Peyer's patch (tissue), 4 donors: ENCODE measurements around the gene SOX6.

Experiments
- POLR2A ChIP-seq, 2 donors: fragments of 450-650 bp; IDR thresholded peaks; one replicate each; pipeline ENCODE4 v1.5.1; 2017; ENCODE audit warnings: antibody characterized with exemption in 2 of 2, mild to moderate bottlenecking in 2 of 2, moderate library complexity in 2 of 2
- TF ChIP-seq, protein P1 (sequence below), 6 experiments: fragments of 450-650 bp in 4 of 6; fragments of 200-600 bp in 2 of 6; sonication (generic) in 1 of 6; IDR thresholded peaks; one replicate each; pipeline ENCODE4 v1.5.1; 2017 to 2019; ENCODE audit warnings: antibody characterized with exemption in 6 of 6, mild to moderate bottlenecking in 3 of 6, moderate library complexity in 1 of 6

DNA sequence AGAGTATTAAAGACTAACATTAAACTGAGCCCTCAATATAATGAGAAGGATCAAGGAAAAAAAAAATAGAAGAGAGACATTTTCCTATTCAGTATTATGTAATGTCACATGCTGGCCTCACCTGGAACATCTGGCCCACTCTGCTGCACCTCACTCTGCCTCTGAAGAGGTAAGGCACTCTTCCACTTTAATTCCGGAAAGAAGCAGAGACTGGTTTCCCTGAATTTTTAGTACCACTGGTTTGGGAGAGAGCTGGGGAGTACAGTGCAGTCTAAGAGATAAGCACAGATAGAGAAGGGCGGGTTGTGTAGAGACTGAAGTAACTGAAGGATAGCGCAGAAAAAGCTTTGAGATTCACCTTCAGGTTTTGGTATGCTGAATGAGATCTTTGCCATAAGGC, 178.7 kb downstream of the SOX6 start:
- TF ChIP-seq, protein P1, sequence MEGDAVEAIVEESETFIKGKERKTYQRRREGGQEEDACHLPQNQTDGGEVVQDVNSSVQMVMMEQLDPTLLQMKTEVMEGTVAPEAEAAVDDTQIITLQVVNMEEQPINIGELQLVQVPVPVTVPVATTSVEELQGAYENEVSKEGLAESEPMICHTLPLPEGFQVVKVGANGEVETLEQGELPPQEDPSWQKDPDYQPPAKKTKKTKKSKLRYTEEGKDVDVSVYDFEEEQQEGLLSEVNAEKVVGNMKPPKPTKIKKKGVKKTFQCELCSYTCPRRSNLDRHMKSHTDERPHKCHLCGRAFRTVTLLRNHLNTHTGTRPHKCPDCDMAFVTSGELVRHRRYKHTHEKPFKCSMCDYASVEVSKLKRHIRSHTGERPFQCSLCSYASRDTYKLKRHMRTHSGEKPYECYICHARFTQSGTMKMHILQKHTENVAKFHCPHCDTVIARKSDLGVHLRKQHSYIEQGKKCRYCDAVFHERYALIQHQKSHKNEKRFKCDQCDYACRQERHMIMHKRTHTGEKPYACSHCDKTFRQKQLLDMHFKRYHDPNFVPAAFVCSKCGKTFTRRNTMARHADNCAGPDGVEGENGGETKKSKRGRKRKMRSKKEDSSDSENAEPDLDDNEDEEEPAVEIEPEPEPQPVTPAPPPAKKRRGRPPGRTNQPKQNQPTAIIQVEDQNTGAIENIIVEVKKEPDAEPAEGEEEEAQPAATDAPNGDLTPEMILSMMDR (IDR thresholded peaks at IDR 0.05): no peak
- TF ChIP-seq POLR2A (IDR thresholded peaks at IDR 0.05): no peak
